OCI-LY3 (cell line): ENCODE data around the gene OR8G5.
"Not testable (repeated sequence)": the region's sequence is repeated elsewhere in the genome, so short reads cannot be mapped to it uniquely, and the experiment has no call there.

Source experiments
- CTCF ChIP-seq: fragments of 200-600, 300-600 bp; sonication (generic); IDR thresholded peaks from 2 replicates; pipeline ENCODE4 v1.5.1; 2014; ENCODE audit warnings: antibody characterized with exemption, low read length, low read depth
- EZH2phosphoT487 ChIP-seq: fragments of 200-600 bp; shearing (Covaris generic); IDR thresholded peaks from 2 replicates; pipeline ENCODE4 v1.6.1; 2018; ENCODE audit warnings: antibody characterized with exemption, mixed run types, low read depth

- not testable (repeated sequence) for TF ChIP-seq CTCF, EZH2phosphoT487
Measured at GRCh38 chr11:124224618-124225423, 31.4 kb upstream of the OR8G5 start.
